Keratinocyte (primary cell): ENCODE measurements around the gene SLC66A2.

Experiments used
- EZH2 ChIP-seq: IDR thresholded peaks from one replicate; pipeline ENCODE4 v1.6.1; 2012; ENCODE audit warnings: inconsistent platforms, mild to moderate bottlenecking, low read length, moderate library complexity
- TF ChIP-seq, protein P1 (sequence below), 3 experiments: IDR thresholded peaks in 1 of 3; conservative IDR thresholded peaks in 1 of 3; optimal IDR thresholded peaks in 1 of 3; 2 replicates in 2 of 3; 3 replicates in 1 of 3; pipeline versions ENCODE3 to v1.5.1; 2011; ENCODE audit warnings: low read length in 3 of 3, mild to moderate bottlenecking in 3 of 3, moderate library complexity in 2 of 3, control low read depth in 1 of 3, inconsistent platforms in 1 of 3; ENCODE audit not compliant: insufficient read depth in 2 of 3; ENCODE audit errors: extremely low read depth in 1 of 3

DNA sequence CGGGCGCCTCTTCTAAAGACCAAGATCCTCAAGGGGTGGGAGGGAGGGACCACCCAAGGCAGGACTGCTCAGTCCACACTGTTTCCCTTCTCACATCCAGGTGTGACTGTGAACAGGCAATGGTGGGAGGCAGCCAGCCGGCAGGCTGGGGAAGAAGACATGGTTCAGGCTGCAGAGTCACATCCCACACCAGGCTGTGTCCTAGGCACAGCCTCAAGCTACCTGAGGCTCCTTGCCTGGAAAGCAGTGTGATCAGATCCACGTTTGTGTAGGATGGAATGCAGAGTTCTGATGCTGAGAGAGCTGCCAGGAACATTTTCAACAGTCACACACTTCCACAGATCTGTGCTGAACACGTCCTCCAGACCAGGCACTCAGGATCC is 16.4 kb downstream of the SLC66A2 start:
- TF ChIP-seq, protein P1, sequence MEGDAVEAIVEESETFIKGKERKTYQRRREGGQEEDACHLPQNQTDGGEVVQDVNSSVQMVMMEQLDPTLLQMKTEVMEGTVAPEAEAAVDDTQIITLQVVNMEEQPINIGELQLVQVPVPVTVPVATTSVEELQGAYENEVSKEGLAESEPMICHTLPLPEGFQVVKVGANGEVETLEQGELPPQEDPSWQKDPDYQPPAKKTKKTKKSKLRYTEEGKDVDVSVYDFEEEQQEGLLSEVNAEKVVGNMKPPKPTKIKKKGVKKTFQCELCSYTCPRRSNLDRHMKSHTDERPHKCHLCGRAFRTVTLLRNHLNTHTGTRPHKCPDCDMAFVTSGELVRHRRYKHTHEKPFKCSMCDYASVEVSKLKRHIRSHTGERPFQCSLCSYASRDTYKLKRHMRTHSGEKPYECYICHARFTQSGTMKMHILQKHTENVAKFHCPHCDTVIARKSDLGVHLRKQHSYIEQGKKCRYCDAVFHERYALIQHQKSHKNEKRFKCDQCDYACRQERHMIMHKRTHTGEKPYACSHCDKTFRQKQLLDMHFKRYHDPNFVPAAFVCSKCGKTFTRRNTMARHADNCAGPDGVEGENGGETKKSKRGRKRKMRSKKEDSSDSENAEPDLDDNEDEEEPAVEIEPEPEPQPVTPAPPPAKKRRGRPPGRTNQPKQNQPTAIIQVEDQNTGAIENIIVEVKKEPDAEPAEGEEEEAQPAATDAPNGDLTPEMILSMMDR (optimal IDR thresholded peaks at IDR 0.05 in 1 of 3, IDR thresholded peaks at IDR 0.05 in 1 of 3, conservative IDR thresholded peaks at IDR 0.05 in 1 of 3; ENCODE audit: extremely low read depth in 1 of 3, insufficient read depth in 2 of 3, low read length in 3 of 3): no peak
- TF ChIP-seq EZH2: no peak
